ENCODE results near the gene ST6GALNAC4.

GRCh38 chr9:127925959-127926905, 9.4 kb upstream of the ST6GALNAC4 start:
- TF ChIP-seq EZH2phosphoT487 (IDR thresholded peaks at IDR 0.05; ENCODE audit: low read depth) = no peak
- TF ChIP-seq, protein P1, sequence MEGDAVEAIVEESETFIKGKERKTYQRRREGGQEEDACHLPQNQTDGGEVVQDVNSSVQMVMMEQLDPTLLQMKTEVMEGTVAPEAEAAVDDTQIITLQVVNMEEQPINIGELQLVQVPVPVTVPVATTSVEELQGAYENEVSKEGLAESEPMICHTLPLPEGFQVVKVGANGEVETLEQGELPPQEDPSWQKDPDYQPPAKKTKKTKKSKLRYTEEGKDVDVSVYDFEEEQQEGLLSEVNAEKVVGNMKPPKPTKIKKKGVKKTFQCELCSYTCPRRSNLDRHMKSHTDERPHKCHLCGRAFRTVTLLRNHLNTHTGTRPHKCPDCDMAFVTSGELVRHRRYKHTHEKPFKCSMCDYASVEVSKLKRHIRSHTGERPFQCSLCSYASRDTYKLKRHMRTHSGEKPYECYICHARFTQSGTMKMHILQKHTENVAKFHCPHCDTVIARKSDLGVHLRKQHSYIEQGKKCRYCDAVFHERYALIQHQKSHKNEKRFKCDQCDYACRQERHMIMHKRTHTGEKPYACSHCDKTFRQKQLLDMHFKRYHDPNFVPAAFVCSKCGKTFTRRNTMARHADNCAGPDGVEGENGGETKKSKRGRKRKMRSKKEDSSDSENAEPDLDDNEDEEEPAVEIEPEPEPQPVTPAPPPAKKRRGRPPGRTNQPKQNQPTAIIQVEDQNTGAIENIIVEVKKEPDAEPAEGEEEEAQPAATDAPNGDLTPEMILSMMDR (IDR thresholded peaks at IDR 0.05; ENCODE audit: low read depth, low read length) = no peak
